ENCODE data around the gene SPTBN1.

DNA sequence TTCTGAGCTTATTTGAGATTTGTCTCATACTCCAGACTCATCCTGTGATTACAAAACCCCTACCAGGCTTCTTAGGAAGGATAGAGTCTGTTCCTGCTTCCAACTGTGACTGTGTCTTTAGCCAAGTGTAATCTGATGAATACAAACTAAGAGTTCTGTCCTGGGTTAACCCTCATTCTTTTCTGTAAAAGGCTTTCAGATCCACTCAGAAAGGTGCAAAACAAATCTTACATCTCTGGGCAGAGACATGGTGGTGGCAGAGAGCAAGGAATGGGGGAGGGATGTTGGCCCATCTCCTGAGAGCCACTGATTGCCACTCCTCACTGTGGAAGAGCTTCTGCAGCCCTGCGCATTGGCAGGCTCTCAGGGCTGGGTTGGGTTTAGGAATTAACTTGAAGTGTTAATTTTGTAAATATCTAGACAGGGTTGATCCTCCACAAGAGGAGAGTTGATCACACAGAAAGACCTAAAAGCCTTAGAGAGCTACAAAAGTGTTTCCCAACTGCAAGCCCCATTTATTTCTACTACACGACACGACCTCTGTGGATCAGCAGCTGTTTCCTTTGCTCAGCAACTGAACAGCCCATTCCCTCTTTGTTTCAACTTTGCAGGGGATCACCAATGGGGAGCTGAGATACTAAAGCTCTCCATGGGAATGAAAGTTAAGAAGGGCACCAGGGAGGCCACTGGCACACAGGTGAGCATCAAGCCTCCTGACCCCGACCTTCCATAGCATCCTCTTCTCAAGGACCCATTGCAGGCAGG is 23.7 kb upstream of the SPTBN1 start:
- TF ChIP-seq ATF3 (CRISPR knock-in tag; IDR thresholded peaks at IDR 0.05), result no peak
- TF ChIP-seq MAX (IDR thresholded peaks at IDR 0.05), result no peak
- TF ChIP-seq, protein P1, sequence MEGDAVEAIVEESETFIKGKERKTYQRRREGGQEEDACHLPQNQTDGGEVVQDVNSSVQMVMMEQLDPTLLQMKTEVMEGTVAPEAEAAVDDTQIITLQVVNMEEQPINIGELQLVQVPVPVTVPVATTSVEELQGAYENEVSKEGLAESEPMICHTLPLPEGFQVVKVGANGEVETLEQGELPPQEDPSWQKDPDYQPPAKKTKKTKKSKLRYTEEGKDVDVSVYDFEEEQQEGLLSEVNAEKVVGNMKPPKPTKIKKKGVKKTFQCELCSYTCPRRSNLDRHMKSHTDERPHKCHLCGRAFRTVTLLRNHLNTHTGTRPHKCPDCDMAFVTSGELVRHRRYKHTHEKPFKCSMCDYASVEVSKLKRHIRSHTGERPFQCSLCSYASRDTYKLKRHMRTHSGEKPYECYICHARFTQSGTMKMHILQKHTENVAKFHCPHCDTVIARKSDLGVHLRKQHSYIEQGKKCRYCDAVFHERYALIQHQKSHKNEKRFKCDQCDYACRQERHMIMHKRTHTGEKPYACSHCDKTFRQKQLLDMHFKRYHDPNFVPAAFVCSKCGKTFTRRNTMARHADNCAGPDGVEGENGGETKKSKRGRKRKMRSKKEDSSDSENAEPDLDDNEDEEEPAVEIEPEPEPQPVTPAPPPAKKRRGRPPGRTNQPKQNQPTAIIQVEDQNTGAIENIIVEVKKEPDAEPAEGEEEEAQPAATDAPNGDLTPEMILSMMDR (CRISPR knock-in tag; IDR thresholded peaks at IDR 0.05), result no peak
- TF ChIP-seq ZNF343 (CRISPR knock-in tag; IDR thresholded peaks at IDR 0.05), result no peak
- TF ChIP-seq ZNF512B (CRISPR knock-in tag; IDR thresholded peaks at IDR 0.05; ENCODE audit: borderline replicate concordance), result no peak
